ENCODE data around the gene ZNF431.
A peak's percentile ranks its signal among the peaks of the same experiment; 100 is the strongest.
"Not testable (repeated sequence)": the region's sequence is repeated elsewhere in the genome, so short reads cannot be mapped to it uniquely, and the experiment has no call there.

ZNF431 gene

GRCh38 chr19:21141787-21142464 is at the start of gene ZNF431:
TSS of gene ZNF431 (plus strand) at chr19:21142040. CDS start at chr19:21142184, 144 bp downstream.
- peak; percentile 65 for DNase-seq (ENCODE audit: low read depth)

GRCh38 chr19:21092109-21092508 is 49.7 kb upstream of the ZNF431 start:
- no peak for DNase-seq (ENCODE audit: low read depth)

DNA sequence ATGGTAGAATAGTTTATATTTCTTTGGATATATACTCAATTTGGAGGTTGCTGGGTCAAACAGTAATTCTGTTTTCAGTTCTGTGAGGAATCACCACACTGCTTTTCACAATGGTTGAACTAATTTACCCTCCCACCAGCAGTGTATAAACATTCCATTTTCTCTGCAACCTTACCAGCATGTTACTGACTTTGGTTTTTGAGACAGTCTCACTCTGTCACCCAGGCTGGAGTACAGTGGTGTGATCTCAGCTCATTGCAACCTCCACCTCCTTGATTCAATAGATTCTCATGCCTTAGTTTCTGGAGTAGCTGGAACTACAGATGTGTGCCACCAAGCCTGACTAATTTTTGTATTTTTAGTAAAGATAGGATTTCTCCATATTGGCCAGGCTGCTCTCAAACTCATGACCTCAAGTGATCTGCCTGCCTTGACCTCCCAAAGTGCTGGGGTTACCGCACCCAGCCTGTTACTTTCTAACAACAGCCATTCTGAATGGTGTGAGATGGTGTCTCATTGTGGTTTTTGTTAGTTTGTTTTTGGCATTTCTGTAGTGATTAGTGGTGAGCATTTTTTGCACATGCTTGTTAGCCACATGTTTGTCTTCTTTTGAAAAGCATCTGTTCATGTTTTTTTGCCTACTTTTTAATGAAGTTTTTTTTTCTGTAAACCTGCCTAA is 47.4 kb upstream of the ZNF431 start:
- no peak for DNase-seq (ENCODE audit: low read depth)

GRCh38 chr19:21098291-21098690 is 43.5 kb upstream of the ZNF431 start:
- DNase-seq (ENCODE audit: low read depth) = no peak

GRCh38 chr19:21101521-21102242 is 40.2 kb upstream of the ZNF431 start:
- DNase-seq (ENCODE audit: low read depth) = no peak

DNA sequence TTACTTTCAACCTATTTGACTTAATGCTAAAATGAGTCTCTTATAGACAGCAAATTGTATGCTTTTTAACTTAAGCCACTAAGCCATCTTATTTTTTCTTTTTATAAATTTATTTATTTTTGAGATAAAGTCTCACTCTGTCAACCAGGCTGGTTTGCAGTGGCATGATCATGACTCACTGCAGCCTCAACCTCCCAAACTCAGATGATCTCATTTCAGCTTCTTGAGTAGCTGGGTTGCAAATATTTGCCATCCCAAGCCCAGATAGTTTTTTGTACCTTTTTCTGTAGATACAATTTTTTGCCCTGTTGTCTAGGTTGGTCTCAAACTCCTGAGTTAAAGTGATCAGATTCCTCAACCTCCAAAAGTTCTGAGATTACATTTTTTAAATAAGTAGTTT is 32.7 kb upstream of the ZNF431 start:
- no peak for DNase-seq (ENCODE audit: low read depth)

GRCh38 chr19:21110183-21110582 is 31.7 kb upstream of the ZNF431 start:
- DNase-seq (ENCODE audit: low read depth) = no peak

- DNase-seq (ENCODE audit: low read depth) = no peak
These were observed 26.4 kb upstream of the ZNF431 start for GRCh38 chr19:21115430-21115829.

- DNase-seq (ENCODE audit: low read depth) = no peak
These were observed 24.6 kb upstream of the ZNF431 start for GRCh38 chr19:21117041-21117907.

DNA sequence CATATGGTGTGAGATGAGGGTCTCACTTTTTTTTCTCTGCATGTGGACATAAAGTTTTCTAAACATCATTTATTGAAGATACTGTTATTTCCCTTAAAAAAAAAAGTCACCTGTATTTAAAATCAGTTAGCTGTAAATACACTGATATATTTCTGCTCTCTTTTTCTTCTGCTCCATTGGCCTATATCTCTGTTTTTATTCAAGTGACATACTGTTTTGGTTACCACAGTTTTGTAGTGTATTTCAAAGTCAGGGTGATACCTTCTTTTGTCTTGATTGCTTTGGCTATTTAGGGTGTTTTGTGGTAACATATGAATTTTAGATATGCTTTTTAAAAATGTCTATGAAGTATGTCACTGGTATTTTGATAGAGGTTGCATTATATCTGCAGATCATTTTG is 15.8 kb upstream of the ZNF431 start:
- no peak for DNase-seq (ENCODE audit: low read depth)

DNA sequence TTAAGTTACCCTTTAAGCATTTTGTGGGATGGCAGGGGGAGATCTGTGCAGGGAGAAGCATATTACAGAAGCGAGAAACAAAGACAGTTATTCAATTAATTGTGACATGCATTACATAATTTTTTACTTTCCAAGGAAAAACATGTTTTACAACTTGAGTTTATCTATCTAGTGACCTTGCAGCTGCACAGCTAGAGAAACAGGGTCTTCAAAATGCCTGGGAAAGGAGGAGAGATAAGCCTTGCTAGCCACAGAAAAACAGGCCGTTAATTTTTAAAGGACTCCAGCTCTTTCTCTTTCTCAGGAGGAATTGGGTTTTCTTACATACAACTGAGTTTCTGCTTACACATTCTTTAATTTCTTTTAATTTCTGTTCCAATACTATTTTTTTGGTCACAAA is 14.8 kb upstream of the ZNF431 start:
- no peak for DNase-seq (ENCODE audit: low read depth)

GRCh38 chr19:21127898-21128297 is 13.9 kb upstream of the ZNF431 start:
- DNase-seq (ENCODE audit: low read depth) = no peak

DNA sequence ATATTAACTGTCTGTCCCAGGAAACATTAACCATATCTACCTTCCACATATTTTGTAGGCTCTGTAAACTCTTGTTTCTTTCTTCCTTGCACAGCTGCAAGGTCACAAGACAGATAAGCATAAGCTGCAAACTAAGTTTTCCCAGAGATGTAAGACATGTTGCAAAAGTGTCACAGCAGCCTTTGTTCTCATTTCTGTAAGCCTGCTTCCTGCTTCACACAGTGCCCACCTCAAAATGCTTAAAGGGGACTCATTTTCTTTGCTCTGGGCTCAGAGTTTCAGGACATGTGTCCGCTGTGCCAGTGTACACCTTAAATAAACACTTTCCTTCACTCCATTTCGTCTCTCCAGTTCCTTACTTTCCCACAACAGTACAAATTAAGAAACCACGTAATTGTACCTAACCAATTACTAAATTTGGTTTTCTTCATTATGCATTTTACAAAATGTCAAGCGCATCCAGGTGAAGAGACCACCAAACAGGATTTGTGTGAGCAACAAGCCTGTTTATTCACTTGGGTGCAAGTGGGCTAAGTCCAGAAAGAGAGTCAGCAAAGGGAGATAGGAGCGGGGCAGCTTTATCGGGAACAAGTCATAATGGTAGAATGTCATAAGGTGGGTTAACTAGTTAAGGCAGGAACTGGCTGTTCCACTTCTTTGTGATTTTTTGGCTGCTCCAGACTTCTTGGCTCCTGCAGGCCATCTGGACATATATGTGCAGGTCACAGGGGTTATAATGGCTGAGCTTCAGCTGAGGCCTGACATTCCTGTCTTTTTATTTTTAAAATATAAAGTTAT is 12.7 kb upstream of the ZNF431 start:
- no peak for DNase-seq (ENCODE audit: low read depth)

DNA sequence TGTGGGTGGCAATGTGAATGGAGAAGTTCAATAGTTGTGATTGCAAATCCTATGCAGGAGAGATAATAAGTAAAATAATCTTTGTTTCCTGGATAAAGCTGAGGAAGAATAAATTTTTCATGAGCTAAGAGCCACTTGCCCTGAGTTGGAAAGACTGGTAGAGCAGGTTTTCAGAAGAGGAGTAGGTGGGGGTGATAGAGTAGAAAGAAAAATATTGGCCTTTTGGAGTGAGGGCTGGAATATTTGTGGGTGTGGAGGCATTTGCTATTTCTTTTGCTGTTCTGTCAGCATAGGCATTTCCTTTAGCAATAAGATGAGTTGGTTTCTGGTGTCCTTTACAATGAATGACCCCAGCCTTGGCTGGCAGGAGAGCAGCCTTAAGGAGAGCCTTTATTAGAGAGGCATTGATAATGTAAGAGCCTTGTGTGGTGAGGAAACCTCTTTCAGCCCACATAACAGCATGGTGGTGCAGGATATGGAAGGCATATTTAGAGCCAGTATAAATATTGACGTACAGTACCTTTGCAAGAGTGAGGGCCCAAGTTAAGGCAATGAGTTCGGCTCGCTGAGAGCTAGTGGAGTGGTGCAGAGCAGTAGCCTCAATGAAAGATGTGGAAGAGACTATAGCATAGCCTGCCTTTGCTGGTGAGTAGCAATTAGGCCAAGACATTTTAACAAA is 11.6 kb upstream of the ZNF431 start:
- no peak for DNase-seq (ENCODE audit: low read depth)

GRCh38 chr19:21133633-21134032 is 8.2 kb upstream of the ZNF431 start:
- no peak for DNase-seq (ENCODE audit: low read depth)

- no peak for DNase-seq (ENCODE audit: low read depth)
These were observed 6.9 kb upstream of the ZNF431 start for GRCh38 chr19:21134934-21135366.

GRCh38 chr19:21135433-21135832 is 6.4 kb upstream of the ZNF431 start:
- DNase-seq (ENCODE audit: low read depth) = no peak

DNA sequence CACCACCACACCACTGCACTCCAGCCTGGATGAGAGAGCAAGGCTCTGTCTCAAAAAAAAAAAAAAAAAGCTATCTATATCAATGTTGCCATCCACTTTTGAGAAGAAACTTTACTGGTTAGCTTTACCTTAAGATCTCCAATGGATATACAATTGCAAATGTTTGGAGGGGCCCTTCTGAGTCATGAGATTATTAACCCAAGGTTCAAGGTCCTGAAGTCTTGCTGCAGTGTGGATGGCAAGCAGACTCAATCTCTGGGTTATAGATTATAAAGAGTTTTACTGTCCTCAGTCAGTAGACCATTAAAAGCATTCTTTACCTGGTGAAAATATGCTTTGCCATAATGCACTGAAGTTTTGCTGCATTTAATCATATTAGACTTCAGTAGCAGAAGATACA is 3.7 kb upstream of the ZNF431 start:
- DNase-seq (ENCODE audit: low read depth) = no peak

DNA sequence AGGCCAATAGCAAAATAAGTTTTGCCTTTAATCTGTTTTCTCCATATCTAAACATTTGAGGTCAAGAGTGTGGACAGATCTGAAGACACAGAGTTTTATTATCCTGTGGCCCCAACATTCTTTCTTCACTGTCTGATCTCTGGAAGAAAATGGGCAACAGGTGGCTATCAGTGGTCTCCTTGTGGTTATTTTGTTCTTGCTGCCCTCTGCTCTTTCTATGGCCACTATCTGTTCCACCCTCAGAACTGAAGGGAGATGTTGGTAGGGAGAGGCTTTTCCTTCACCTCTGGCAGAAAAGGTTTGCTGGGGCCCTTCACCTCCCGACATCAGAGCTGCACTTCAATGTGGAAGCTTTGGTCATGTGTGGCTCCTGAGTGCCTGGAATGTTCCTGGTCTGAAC is 834 bp upstream of the ZNF431 start:
- not testable (repeated sequence) for DNase-seq (ENCODE audit: low read depth)

GRCh38 chr19:21143428-21143827 is 1.6 kb downstream of the ZNF431 start:
- DNase-seq (ENCODE audit: low read depth) = no peak

DNA sequence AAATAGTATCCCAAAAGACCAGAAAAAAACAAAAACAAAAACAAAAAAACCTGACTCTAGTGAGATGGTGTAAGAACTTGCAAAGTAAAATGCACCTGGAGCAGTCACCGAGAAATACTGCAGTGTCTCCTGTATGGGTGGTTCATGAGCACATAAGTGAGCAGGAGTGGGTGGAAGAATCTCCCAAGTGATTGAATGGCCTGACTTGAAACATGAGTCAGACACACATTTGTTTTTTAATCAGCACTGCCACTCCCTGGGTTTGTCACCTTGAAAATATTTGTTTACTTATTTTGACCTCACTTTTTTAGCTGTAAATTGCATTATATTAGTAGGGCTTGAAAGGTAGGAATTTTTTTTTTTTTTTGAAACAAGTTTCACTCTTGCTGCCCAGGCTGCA is 2.0 kb downstream of the ZNF431 start:
- DNase-seq (ENCODE audit: low read depth) = no peak
